HG03378 (cell line): ENCODE measurements around the gene FAM200A.
"Not testable (repeated sequence)": the region's sequence is repeated elsewhere in the genome, so short reads cannot be mapped to it uniquely, and the experiment has no call there.

Experiments used
- ATAC-seq: cut with Tn5 transposase; IDR thresholded peaks from one replicate; pipeline ENCODE4 v1.9.1; 2021; ENCODE audit warnings: mild to moderate bottlenecking, moderate library complexity; ENCODE audit not compliant: unreplicated experiment

Gene FAM200A

GRCh38 chr7:99559175-99559915, 7.4 kb upstream of the FAM200A start:
- ATAC-seq: no peak

DNA sequence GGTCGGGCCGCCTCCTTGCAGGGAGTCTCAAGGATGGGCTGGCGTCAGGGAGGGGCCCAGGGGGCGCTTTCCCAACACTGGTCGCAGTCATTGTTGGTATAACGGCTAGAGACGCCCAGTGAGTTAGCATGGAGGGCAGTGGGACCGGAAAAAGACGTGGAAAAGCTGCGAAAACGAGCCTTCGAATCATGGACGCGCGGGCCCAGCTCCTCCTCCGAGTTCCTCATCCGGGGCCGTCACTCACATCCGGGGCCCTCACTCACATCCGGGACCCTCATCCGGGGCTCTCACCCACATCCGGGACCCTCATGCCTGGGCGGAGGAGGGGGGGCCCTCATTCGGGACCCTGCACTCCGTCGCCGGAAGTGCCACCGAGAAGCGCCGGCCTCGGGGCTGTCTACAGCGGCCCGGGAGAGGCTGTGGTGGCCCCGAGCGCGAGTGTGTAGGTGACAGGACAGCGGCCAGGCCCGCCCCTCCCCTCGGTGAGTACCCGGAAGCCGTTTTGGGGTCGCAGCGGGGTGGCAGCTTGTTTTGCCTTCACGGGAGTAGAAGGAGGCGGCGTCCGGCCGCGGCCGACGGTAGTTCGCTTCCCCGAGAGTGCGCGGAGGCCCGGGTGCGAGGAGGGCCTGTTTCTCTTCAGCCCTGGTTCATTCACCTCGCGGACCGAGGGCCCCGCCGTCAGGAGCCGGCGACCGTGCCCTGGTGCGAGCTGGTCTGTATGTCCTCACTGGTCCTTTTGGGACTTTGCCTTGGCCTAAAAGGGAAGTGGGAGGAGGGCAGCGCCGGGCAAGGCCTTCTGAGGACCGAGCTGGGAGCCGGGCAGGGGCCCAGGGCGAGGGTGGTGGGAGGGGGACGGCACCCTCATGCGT, 6.6 kb upstream of the FAM200A start, which contains the start of gene ZNF655:
Gene ZNF655 (plus strand): TSS at position 337 of the 869 bp plus-strand sequence. CDS start 1,918 bp downstream, outside the sequence.
- ATAC-seq: peak; percentile 54

DNA sequence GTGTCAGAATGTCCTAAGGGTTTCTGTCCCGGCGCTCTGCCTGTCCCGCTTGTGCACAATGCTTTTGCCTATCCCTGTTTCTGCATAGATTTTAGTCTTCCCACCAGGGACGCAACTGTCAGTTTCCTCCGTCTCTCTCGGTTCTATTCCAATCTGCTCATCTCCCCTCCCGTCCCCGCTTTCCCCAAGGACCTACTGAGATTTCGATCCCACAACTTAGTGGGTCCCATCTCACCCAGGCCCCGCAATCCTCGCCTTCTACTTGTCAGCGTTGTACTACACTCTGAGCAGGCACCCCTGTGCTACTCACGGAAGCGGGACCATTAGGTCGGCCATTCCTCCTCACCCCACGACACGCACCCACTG, 6.0 kb upstream of the FAM200A start:
- ATAC-seq: no peak

GRCh38 chr7:99557196-99557607, 5.3 kb upstream of the FAM200A start:
- ATAC-seq: no peak

DNA sequence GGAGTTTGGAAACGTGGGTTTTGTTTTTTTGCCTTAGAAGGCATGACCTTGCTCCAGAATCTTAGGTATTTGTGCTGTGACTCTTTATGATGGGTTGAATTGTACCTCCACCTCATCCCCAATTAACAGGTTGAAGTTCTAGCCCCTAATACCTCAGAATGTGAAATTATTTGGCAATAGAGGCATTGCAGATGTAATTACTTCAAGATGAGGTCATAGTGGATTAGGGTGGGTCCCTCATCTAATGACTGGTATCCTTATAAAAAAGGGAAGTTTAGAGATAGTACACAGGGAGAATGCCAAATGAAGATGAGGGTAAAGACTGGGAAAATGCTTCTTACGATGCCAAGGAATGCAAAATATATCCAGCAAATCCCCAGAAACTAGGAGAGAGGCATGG, 3.0 kb upstream of the FAM200A start:
- ATAC-seq: no peak

DNA sequence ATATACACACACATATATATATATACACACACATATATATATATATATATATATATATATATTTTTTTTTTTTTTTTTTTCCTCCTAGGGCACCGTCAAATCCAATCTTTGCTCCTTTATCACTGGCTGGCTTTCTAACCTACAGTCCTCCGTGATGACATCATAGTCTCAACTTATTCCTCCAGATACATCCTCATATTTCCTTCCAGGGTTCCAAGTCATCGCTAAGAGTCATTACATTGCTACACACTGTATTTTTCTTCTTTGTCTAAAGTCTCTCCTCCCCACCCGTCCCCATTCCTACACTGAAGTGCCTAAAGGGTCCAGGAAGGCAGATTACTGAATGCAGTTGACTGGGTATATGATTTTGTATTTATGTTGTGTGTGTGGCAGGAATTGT, 1.1 kb upstream of the FAM200A start:
- ATAC-seq: no peak

DNA sequence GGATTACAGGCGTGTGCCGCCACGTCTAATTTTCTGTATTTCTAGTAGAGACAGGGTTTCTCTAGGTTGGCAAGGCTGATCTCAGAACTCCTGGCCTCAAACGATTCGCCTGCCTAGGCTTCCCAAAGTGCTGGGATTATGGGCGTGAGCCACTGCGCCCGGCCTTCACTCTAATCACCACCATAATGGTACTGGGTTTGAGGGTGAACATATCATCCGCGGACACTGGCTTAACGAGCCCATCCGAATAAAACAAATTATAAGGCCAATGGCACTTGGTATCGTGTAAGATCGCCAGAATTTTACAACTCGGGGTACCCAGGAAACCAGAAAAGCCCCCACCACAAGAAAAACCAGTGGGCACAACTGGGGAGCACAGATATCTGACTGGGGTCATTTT, 580 bp downstream of the FAM200A start:
- ATAC-seq: no peak

GRCh38 chr7:99549545-99549944, 2.4 kb downstream of the FAM200A start:
- ATAC-seq: not testable (repeated sequence)

- ATAC-seq: not testable (repeated sequence)
Observed at GRCh38 chr7:99545308-99545707, 6.6 kb downstream of the FAM200A start.

- no peak for ATAC-seq
Observed at GRCh38 chr7:99543916-99544315, 8.0 kb downstream of the FAM200A start.

DNA sequence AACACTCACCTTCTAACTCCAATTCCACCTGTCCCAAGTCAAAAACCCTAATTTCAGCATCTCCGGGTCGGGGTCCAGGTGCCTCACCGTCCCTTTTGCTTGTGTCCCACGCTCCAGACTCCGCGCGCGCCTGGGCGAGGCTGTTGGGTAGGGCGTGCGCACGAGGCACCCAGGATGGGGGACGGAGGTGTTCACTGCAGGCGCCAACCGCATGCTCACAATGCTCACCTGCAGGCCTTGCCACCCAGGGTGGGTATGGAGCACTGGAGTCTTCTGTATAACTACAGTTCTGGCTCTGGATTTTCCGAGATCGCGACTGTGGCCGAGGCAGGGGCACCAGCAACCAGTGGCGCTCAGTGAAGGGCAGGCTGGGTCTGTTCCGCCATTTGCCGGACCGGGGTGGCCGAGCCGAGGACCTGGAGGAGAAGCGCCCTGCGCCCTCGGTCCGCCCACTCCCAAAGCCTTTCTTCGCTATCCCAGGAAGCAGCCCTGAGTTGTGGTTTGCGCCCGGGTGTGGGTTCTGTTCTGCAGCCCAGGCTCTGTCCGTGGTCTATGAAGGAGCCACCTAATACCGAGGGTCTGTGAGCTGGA, 8.7 kb downstream of the FAM200A start:
- ATAC-seq: no peak

DNA sequence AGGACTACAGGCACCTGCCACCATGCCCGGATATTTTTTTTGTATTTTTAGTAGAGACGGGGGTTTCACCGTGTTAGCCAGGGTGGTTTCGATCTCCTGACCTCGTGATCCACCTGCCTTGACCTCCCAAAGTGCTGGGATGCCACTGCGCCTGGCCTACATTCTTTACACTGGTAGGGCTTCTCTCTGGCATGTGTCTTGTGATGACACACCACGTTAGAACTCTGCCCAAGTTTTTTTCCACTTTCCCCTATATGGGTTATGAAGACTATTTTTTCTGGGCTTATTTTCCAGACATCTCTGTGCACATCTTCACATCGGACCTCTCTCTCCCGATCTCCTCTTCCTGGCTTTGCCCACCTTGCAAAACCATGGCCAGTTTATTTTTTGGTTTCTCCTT, 10.7 kb downstream of the FAM200A start:
- ATAC-seq: no peak

GRCh38 chr7:99540542-99540941, 11.4 kb downstream of the FAM200A start:
- no peak for ATAC-seq

- ATAC-seq: no peak
Observed at GRCh38 chr7:99539213-99539811, 12.6 kb downstream of the FAM200A start.

DNA sequence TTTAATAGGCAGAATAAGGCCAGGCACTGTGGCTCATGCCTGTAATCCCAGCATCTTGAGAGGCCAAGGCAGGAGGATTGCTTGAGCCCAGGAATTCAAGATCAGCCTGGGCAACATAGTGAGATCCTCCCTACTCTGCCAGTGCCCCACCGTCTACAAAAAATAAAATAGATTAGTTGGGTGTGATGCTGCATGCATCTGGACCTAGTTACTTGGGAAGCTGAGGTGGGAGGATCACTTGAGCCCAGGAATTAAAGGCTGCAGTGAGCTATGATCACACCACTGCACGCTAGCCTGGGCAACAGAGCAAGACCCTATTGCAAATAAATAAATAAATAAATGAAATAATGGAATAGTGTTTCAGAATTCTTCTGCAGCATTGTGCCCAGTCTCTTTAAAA, 16.2 kb downstream of the FAM200A start:
- ATAC-seq: no peak

DNA sequence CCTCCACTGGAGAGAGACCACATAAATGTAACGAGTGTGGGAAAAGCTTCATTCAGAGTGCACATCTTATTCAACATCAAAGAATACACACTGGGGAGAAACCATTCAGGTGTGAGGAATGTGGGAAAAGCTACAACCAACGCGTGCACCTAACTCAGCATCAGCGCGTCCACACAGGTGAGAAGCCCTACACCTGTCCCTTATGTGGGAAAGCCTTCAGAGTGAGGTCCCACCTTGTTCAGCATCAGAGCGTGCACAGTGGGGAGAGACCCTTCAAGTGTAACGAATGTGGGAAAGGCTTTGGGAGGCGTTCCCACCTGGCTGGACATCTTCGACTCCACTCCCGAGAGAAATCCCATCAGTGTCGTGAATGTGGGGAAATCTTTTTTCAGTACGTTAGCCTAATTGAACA, 20.6 kb downstream of the FAM200A start:
- ATAC-seq: no peak

DNA sequence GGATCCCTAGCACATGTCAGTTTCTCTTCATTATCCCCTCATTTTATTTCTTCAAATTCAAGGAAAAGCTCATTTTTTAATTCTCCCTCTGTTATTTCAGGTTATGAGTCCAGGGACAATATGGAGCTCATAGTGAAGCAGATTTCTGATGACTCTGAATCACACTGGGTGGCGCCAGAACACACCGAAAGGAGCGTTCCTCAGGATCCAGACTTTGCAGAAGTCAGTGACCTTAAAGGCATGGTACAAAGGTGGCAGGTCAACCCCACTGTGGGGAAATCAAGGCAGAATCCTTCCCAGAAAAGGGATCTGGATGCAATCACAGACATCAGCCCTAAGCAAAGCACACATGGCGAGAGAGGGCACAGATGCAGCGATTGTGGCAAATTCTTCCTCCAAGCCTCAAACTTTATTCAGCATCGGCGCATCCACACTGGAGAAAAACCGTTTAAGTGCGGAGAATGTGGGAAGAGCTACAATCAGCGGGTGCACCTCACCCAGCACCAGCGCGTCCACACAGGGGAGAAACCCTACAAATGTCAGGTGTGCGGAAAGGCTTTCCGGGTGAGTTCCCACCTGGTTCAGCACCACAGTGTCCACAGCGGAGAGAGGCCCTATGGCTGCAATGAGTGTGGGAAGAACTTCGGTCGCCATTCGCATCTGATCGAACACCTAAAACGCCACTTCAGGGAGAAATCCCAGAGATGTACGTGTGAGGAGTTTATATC, 26.0 kb downstream of the FAM200A start:
- ATAC-seq: no peak

GRCh38 chr7:99521399-99521798, 30.5 kb downstream of the FAM200A start:
- no peak for ATAC-seq

- ATAC-seq: no peak
Observed at GRCh38 chr7:99514050-99514449, 37.9 kb downstream of the FAM200A start.

- ATAC-seq: no peak
Observed at GRCh38 chr7:99505324-99505662, 46.6 kb downstream of the FAM200A start.
